Activated effector memory CD4-positive, alpha-beta T cell treated with anti-CD3 and anti-CD28 coated beads, Interleukin-2, amount 50 U/mL, for 16 hours (primary cell): ENCODE results near the gene AP2A1.

ENCODE experiments used
- DNase-seq: peaks from one replicate; pipeline ENCODE4 v3.0.0-alpha.2; 2020

AP2A1 gene

DNA sequence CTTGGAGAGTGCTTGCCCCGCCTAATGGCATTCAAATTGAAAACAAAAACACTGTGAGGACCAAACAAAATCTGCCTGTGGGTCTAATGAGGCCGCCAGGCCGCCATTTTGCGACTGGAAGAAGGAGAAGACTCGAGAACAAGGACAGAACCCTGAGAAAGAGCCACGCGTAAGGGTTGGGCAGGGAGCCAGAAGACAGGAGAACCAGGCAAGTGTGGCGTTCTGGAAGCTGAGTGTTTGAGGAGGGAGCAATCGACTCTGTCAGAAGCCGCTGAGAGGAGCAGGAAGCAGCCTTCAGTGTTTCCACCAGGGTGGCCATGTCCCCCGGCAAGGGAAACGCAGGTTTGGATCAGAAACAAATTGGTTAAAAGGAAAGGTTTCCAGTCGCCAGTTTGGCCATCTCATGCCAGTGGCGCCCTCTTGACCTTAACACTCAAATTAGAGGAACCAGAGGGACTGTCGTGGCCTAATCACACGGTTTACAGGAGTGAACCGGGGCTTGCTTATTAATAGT lies 74.0 kb downstream of the AP2A1 start:
- no peak for DNase-seq

DNA sequence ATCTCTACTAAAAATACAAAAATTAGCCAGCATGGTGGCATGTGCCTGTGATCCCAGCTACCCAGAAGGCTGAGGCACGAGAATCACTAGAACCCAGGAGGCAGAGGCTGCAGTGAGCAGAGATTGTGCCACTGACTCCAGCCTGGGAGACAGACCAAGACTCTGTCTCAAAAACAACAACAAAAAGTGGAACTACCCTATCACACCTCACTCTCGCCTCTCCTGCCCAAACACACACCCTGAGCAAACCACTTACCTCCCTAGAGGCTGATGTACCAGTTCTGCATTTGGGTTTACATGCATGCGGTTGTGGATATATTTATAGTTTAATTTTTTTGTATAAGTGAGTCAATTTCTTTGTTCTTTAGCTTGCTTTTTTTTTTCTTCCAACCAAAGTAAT lies 76.5 kb downstream of the AP2A1 start:
- no peak for DNase-seq

DNA sequence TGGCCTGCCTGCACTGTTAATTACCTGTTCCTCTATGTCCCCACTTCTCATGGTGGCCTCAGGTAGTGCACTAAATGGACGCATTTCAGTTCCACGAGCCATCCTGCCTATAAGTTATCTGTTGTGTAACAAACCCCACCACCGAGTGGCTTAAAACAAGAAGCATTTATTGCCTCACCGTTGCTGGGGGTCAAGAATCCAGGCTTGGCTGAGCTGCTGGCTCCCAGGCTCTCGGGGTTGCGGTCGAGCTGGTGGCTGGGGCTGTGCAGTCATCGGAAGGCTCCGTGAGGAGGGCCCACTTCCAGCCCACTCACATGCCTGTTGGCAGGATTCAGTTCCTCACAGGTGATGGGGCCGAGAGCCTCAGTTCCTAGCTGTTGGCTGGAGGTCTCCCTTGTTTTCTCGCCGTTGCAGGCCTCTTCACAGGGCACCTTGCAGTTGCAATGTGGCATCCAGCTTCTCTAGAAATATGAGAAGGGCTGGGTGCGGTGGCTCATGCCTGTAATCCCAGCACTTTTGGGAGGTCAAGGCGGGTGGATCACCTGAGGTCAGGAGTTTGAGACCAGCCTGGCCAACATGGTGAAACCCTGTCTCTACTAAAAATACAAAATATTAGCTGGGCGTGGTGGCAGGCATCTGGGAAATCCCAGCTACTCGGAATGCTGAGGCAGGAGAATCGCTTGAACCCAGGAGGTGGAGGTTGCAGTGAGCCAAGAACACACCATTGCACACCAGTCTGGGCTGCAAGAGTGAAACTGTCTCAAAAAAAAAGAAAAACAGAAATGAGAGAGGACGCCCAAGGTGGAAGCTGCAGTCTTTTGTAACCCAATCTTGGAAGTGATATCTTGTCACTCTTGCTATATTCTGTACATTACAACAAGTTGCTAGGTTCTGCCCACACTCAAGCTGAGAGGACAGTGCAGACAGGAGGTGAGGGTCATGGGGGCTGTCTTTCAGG lies 77.6 kb downstream of the AP2A1 start:
- peak; percentile 57 for DNase-seq

DNA sequence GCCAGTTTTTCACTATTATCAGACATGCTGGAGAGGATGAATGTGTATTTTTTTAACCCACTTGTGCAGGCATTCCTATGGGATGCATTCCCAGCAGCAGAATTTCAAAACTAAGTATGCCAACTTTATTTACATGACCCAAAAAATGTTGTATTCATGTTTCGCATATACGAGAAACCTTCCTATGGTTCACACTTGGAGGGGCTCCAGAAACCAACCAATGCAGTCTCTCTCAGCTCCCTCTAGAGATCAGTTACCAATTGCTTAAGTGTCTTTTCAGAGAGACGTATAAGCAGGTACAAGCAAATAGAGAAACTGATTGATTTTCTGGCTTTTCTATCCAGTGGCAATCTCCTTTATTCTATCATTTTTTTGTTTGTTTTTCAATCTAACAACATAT lies 78.6 kb downstream of the AP2A1 start:
- DNase-seq = no peak

DNA sequence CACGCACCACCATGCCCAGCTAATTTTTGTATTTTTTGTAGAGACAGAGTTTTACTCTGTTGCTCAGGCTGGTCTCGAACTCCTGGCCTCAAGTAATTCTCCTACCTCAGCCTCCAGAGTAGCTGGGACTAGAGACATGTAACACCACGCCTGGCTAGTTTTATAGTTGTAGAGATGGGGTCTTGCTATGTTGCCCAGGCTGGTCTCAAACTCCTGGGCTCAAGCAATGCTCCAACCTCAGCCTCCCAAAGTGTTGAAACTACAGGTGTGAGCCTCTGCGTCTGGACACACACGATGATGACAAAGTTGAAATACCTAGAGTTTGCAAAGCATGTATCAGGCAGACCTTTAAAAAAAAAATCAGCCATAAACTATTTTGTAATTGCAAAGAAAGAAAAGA lies 79.6 kb downstream of the AP2A1 start:
- DNase-seq = no peak

DNA sequence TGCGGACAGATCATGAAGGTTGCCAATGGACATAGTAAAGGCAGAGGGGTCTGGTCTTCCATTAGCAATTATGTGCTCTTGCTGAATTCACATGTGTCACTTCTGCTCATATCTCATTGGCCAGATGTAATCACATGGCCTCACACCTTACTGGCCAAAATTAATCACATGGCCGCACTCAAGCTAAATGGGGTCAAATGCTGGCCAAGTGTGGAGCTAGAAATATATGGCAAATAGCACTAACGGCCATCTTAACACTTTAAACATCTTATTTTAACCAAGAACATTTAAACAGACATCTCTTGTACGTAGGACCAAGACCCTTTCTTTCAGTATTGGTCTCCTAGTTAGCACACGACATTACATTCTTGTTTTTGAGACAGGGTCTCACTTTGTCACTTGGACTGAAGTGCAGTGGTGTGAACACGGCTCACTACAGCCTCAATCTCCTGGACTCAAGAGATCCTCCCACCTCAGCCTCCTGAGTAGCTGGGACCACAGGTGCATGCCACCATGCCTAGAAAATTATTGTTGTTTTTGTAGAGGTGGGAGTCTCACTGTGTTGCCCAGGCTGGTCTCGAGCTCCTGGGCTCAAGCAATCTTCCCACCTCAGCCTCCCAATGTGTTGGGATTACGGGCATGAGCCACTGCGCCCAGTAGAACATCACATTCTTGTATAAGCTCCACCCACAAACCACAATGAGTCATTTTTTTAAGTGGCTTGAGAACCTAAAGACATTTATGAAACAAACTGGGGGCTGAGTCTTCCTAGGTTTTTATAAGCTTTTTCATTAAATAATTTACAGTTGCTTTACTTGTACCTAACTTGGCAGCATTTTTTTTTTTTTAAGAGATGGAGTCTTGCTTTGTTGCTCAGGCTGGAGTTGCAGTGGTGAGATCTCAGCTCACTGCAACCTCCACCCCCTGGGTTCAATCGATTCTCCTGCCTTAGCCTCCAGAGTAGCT lies 81.2 kb downstream of the AP2A1 start:
- DNase-seq = no peak

DNA sequence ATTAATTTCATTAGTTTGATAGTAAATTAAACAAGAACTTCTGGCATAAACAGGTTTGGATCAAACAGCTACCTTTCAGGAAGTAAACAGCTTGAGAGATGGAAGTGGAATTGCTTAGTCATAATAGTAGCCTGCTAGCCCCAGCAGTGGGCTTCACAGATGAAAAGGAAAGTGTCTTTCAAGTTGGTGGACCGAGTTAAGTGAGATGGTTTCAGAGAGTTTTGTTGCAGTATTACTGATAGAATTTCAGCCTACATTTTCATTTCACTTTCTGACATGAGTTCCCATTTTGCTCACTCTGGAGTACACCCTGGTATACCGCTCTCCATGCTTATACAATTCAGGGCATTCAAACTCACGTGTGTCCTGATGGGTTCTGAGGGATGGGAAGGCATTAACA lies 82.1 kb downstream of the AP2A1 start:
- no peak for DNase-seq

DNA sequence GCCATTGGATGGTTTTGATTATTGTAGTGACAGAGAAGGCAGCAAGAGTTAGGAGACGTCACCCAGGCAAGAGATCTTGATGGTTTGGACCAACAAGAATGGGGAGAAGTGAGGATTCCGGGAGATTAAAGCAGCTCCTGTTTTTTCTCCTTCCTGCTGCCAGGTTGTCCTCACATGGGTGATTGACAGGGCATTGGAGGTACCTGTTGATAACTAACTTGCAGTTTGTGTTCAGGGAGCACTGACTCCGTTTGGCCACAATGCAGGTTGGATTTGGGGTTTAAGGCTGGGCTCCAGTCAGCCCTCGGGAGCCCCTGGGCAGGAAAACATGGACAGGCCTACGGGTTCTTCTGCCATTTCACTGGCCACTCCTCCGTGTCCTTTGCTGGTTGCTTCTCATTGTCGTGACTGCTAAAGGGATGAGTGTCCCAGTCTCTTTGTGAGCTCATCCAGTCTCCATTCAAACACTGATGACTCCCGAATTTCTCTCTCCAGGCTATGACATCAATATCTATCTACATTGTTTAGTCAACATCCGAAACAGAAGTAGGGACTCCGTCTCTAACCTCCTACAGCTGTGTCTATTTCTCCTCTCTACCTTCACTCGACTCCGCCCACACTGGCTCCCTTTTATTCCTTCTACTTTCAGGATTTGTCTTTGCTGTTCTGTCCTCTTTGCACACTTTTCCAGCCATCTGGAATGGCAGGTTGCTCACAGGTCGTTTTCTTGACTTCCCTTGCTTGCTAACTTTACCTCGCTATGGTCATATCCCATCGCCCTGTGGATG lies 82.8 kb downstream of the AP2A1 start:
- no peak for DNase-seq

DNA sequence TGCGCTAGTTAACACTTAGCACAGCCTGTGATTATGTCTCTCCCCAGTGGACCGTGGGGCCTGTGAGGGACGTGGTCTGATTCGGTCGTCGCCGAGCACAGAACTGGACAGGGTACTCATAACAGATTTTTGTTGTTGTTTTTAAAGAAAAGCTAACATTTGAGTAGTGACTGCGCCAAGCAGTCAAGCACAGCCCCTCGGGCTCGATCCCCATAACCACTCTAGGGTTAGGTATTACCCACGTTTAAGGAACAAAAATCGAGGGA lies 83.4 kb downstream of the AP2A1 start:
- DNase-seq = no peak

DNA sequence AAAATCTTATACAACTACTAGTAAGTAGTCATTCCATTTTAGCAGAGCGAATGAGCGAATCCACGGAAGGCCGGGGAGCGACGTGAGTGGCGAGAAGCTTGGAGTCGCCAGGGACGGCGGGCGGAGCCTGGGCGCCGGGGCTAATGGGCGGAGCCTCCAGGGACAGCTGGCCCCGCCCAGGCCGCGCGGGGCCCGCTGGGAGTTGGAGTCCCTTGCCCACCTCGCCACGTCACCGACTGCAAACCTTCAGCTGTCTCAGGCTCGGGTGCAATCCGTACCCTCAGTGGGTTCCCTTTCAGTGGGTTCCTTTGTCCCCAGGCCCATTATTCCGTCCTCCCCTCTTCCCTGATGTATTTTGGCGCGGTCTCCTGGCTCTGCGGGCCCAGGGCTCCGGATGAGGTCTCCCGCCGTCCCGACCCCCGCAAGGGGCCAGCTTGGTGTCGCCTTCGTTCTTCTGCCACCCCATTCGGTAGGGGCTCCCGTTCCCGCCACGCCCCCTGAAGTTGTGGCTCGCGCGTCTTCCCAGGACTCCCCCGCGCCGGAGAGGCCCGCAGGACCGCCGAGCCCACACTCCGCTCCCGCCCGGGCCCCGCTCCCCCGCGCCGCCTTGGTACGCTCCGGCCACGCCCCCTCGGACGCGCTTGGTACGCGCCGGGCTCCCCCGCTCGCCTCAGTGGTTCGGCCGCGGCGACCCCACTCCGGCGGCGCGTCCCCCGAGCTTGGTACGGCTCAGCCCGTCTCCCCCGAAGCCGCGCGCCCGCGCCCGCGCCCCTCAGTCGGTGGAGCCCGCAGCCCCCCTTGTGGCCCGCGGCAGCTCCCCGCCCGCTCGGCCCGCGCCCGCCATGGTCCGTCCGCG lies 83.9 kb downstream of the AP2A1 start, which contains the start of gene PTOV1:
PTOV1 (plus strand) TSS at position 673 of the 856 bp plus-strand sequence.
- peak; percentile 95 for DNase-seq

DNA sequence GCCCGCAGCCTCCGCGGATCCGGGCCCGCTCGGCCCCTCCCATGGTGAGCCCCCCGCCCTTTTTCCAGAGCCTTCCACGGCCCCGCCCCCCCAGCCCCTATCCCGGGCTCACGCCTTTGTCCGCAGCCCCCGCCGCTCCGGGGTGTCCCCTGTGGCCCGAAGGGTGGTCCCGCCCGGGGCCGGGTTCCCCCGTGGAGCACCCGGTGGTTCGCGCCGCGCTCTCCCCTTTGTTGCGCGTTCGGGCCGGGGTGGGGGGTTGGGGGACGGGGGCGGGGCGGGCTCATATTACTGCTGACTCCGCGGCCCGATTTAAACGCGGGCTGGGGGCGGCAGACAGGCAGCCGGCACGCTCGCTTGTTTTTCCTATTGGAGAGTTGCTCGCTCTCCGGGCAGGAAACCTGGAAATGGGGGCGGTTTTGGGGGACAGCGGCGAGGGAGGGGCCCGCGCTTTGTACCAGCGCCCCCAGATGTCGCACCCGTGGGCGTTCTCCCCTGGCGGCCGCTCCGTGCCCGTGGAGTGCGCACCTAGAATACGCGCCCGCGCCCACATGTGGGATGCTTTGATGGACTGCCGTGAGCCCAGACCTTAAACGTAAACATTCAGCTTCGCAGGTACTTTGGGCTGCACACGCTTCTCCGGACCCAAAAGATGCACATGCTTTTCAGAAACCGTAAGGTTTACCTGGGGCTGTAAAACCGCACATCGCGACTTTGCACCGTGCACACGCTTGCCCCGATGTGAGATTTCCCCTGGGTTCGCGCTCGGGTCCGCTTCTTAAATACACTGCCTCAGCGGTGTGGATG lies 84.9 kb downstream of the AP2A1 start:
- peak; percentile 73 for DNase-seq

DNA sequence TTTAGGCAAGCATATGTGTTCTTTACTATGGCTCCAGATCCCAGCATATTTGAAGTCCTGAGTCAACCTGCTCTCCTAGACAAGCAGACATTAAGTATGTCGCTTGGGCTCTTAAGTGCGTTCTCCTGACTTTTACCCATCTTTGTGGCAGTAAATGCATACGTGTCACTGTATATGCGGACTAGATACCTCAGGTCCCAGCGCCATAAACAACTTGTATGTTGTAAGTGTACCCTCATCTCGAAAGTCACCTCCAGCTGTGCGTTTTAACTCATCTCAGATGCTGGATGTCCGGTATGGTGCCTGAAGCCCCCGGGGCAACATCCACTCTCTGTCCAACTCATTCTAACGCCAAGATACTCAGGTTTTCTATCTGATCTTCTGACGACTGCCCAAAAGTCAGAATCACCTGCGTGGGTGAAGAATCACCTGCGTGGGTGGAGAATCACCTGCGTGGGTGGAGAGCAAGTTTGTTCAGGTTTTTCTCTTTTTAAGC lies 85.9 kb downstream of the AP2A1 start:
- no peak for DNase-seq

DNA sequence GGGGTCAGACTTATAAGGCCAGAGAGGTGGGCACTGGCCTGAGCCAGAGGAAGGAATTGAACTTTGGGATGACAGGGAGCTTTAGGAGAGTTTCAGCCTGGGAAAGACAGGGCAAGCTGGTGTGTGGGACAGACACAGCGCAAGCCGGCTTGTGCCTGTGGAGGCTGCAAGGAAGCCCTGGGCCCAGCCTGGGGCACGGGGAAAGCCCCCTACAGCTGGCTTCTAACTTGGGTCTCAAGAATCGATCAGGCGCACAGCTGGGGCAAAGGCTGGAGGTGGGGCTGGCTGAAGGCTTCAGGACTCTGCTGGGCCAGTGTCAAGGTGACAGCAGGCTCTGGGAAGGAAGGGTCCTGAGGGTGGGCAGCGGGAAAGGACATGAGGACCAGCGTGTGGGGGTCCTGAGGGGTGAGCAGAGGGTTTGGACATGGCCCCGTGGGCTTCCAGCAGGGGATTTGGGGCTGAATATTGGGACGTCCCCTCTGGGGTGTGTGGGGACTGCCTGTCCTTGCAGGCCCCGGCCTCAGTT lies 87.1 kb downstream of the AP2A1 start:
- DNase-seq = no peak

DNA sequence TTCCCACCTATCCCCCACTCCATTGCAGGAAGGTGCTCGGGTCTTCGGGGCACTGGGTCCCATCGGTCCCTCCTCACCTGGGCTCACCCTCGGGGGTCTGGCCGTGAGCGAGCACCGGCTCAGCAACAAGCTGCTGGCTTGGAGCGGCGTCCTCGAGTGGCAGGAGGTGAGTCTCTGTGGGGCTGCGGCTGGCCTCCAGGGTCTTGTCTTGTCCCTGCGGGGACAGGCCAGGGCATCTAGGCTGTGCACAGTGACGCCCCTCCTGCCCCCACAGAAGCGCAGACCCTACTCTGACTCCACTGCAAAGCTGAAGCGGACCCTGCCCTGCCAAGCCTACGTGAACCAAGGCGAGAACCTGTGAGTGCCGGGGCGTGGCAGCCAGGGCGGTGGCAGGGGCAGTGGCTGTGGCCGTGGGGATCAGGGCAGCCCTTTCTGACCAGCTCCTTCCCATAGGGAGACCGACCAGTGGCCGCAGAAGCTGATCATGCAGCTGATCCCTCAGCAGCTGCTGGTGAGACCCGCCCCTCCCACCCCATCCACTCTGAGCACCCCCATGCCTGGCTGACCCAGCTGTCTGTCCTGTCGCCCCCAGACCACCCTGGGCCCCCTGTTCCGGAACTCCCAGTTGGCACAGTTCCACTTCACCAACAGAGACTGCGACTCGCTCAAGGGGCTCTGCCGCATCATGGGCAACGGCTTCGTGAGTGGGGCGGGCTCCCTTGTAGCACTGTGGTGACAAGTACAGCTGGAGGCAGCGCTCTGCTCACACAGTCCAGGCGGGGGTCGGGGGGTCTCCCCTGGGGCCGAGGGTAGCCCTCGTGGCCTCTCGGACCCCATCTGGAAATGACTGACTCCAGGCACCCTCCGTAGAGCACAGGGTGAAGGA lies 87.8 kb downstream of the AP2A1 start:
- DNase-seq = no peak

DNA sequence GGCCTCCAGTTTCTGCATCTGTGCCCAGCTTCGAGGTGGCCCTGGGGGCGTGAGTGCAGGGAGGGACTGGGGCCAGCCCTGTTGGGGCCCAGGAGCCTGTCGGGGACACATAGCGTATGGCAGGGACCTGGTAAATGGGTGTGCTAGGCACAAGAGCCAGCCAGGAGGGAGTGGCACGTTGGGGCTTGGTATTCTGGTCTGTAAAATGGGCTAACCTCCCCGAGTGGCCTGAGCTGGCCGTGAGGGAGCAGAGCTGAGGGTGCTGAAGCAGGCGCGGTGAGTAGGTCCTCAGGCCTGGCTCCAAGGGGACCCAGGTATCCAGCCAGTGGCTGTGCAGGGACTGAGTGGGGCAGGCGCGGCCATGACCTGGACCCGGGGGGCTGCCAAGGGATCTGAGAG lies 88.5 kb downstream of the AP2A1 start:
- no peak for DNase-seq

DNA sequence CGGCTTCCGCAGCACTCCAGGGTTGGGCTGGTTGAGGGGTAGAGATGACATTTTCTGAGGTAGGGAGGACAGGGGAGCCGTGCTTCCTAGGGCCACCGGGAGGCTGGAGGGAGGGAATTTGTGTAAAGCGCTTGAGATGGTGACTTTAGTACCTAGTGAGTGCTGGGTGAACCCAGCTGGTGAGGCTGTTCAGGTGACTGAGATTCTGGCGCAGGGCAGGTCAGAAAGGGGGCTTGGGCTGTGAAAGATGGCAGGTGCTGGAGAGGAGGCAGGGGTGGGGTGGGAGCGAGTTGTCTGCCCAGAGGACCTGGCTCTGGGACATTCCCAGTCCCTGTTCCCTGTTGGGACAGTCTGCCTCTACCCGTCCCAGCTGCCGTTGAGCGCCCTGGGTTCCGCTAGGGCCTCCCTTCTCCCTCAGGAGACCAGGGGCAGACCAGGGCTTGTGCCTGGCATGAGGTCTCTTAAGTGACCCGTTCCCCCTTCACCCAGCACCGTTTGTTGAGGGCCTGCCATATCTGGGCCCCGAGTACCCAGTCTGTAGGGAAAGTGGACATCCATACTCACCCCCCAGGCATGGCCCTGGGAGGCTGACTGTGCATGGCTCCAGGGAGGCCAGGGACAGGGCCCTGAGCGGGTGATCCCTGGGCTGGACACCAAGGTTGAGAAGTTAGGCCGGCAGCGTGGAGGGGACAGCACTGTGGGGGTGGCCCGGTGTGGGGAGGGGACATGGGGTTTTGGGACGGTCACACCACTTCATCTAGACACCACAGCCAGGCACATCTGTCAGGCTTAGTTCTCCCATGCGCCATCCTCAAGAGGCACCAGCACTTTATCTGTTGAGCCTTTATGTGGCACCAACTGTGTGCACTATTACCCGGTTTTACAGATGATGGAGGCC lies 89.1 kb downstream of the AP2A1 start:
- DNase-seq = no peak

DNA sequence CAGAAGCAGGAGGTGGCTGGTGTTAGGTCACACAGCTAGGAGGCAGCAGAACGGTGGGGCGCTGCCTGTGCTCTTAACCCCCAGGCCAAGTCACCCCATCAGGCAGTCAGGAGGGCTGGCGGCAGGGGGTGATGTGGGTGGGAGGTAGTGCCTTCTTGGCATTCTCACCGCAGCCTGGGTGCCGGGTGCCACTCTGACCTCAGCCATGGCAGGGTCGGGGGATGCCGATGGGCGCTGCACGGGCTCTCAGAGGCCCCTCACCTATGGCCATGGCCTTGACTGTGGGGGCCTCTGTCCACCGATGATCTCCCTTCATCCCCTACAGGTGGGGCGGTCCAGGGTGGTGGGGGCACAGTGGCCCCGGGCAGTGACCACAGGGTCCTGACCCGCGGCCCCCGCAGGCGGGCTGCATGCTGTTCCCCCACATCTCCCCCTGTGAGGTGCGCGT lies 89.8 kb downstream of the AP2A1 start:
- no peak for DNase-seq
